Measurements from ENCODE around the gene NFIC. TPM values are rescaled to one million over a fixed set of nuclear protein-coding genes. Genes with fewer than 3 reads are reported as not detected.

The NFIC gene
- total and polyA plus RNA-seq, 2 of the 4 experiments (the other 2 are of a cell fraction) = 21.9 to 32.1 TPM

DNA sequence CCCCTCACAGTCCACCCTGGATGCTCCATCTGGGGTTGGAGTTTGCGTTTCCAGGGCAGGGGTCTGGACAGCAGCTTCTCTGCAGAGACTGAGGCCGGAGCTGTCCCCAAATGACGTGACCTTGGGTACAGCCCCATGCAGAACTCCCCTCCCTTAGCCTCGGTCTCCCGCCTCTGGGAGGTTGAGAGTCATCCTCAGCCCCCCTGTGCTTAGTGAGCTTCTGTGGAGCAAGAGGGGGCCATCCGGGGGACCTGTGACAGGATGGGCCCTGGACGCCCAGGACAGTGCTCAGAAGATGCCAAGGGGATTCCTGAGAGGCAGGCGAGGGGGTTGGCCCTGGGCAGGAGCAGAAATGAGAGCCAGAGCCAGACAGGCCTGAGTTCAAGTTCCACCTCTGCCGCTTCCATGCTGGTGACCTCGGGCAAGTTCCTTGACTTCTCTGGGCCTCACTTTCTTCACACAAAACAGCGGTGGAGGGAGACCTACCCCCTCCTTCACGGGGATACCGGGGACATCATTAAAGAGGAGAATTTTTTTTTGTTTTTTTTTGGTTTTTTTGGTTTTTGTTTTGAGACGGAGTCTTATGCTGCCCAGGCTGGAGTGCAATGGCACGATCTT lies 93.7 kb downstream of the NFIC start:
- no peak overlapping the region for H3K56ac ChIP-seq (ENCODE audit: extremely low read depth, insufficient read depth, low read length)
- dilution Hi-C loops (cut with HindIII; ENCODE audit: low sequenced_read_pairs, unreplicated experiment) = no loop called here
- peak; percentile 1; the same call in 1 of the 2 replicates for TF ChIP-seq POLR2A (IDR thresholded peaks at IDR 0.05; ENCODE audit: low read depth, low read length)
- TF ChIP-seq CTCF (conservative IDR thresholded peaks at IDR 0.05; ENCODE audit: low read depth, low read length) = no peak
- H4K8ac ChIP-seq (ENCODE audit: low read depth in 2 of 2, low read length in 2 of 2) = peak overlapping the region in 1 of 2 experiments; percentile 56; a peak in 1 of 4 replicates
- peak overlapping the region; percentile 65 for H2AK9ac ChIP-seq (replicated peaks; ENCODE audit: low read depth, low read length, poor library complexity)
- H3K4me1 ChIP-seq (ENCODE audit: control insufficient read depth, insufficient read depth, low read length) = peaks cover 29% of the 10 kb centered on the region
- peak overlapping the region; percentile 36; the same call in 1 of the 2 replicates for H3K23ac ChIP-seq (ENCODE audit: low read depth, low read length)
- no peak overlapping the region for H3K18ac ChIP-seq (ENCODE audit: low read depth, low read length)
- POLR2A ChIA-PET (ENCODE audit: unreplicated experiment) = interaction anchor here (0.7 kb wide), 1 partner anchor 656 kb away, joined by 3 read pairs; no protein-coding TSS in a partner anchor
- H3K79me1 ChIP-seq (ENCODE audit: low read depth in 1 of 2, low read length in 2 of 2) = peaks cover 32 to 68% of the 10 kb centered on the region in 2 experiments
- peak overlapping the region; percentile 68 for H4K91ac ChIP-seq (ENCODE audit: insufficient read depth, low read depth, low read length)
- peaks cover 41% of the 10 kb centered on the region for H4K20me1 ChIP-seq (ENCODE audit: insufficient read depth, low read length)
- 83% methylated on average over 5 of the region's 15 CpGs; no CpG with 5 or more reads in 1 of the 2 experiments for WGBS, 2 experiments (ENCODE audit: extremely low coverage in 2 of 2, insufficient read length in 1 of 2)
- H3K4ac ChIP-seq (ENCODE audit: low read depth, low read length) = peak overlapping the region; percentile 67
- peak overlapping the region; percentile 69 for H2BK120ac ChIP-seq (ENCODE audit: low read depth, low read length)
- no peak overlapping the region for H2BK20ac ChIP-seq (ENCODE audit: low read depth, low read length)
- H4K5ac ChIP-seq (ENCODE audit: low read depth, low read length) = no peak overlapping the region
- H2AK5ac ChIP-seq (ENCODE audit: low read depth, low read length) = peak overlapping the region; percentile 94
- in situ Hi-C loops (cut with MboI; ENCODE audit: low sequenced_read_pairs) = no loop called here
- H3K4me2 ChIP-seq (ENCODE audit: low read depth, low read length) = no peak overlapping the region
- peaks cover 6% of the 10 kb centered on the region; the same call in 1 of the 2 replicates for H3K9me1 ChIP-seq (ENCODE audit: insufficient read depth, low read length)
- H2BK5ac ChIP-seq (ENCODE audit: low read depth, low read length, poor library complexity, severe bottlenecking) = peak overlapping the region; percentile 17
- H3K36me3 ChIP-seq (ENCODE audit: control insufficient read depth, insufficient read depth, low read length) = peaks cover 37% of the 10 kb centered on the region
- CTCF ChIA-PET = no interaction called here
- H2AFZ ChIP-seq (replicated peaks; ENCODE audit: low read length, poor library complexity) = peak overlapping the region; percentile 72
- H2BK15ac ChIP-seq (ENCODE audit: low read depth, low read length) = peak overlapping the region; percentile 47; the same call in 1 of the 3 replicates
- no peaks in the 10 kb centered on the region for H3K27me3 ChIP-seq (ENCODE audit: control insufficient read depth, insufficient read depth, low read length)
- DNase-seq (no peak), ATAC-seq (ENCODE audit: low read depth) (no peak)
- intact Hi-C loops (cut with micrococcal nuclease) = no loop called here
- peak overlapping the region; percentile 12; the same call in 1 of the 2 replicates for H3K27ac ChIP-seq (ENCODE audit: insufficient read depth, low read length)
- peak overlapping the region; percentile 81 for H3K14ac ChIP-seq (replicated peaks; ENCODE audit: low read depth, low read length)
- H3K9ac ChIP-seq (ENCODE audit: low read depth, low read length) = no peak overlapping the region
- no peaks in the 10 kb centered on the region for H3K9me3 ChIP-seq (ENCODE audit: control insufficient read depth, insufficient read depth, low read length)
- no TSS peak for BruUV-seq (replicated peaks)
- no peak overlapping the region for H3K4me3 ChIP-seq (ENCODE audit: insufficient read depth, low read depth, low read length)
